GM18508 (cell line): ENCODE results near the gene NGRN.
"Not testable (repeated sequence)": the region's sequence is repeated elsewhere in the genome, so short reads cannot be mapped to it uniquely, and the experiment has no call there.

Experiments
- ATAC-seq: cut with Tn5 transposase; IDR thresholded peaks from one replicate; pipeline ENCODE4 v1.9.1; 2021; ENCODE audit warnings: moderate number of reproducible peaks; ENCODE audit not compliant: insufficient read depth, unreplicated experiment

NGRN gene

GRCh38 chr15:90271459-90272166 lies 6.1 kb downstream of the NGRN start:
- ATAC-seq: no peak

- not testable (repeated sequence) for ATAC-seq
Observed at GRCh38 chr15:90278467-90278866, 13.0 kb downstream of the NGRN start.

- ATAC-seq: not testable (repeated sequence)
Observed at GRCh38 chr15:90280743-90281142, 15.3 kb downstream of the NGRN start.

- not testable (repeated sequence) for ATAC-seq
Observed at GRCh38 chr15:90281637-90282036, 16.2 kb downstream of the NGRN start.

- no peak for ATAC-seq
Observed at GRCh38 chr15:90286678-90287077, 21.2 kb downstream of the NGRN start.

- ATAC-seq: no peak
Observed at GRCh38 chr15:90287101-90287500, 21.6 kb downstream of the NGRN start.

GRCh38 chr15:90287946-90288345 lies 22.5 kb downstream of the NGRN start:
- no peak for ATAC-seq

- ATAC-seq: no peak
Observed at GRCh38 chr15:90291679-90292356, 26.3 kb downstream of the NGRN start.

GRCh38 chr15:90293040-90293810 lies 27.8 kb downstream of the NGRN start:
- not testable (repeated sequence) for ATAC-seq

GRCh38 chr15:90294159-90294558 lies 28.7 kb downstream of the NGRN start:
- no peak for ATAC-seq

- no peak for ATAC-seq
Observed at GRCh38 chr15:90294601-90295269, 29.3 kb downstream of the NGRN start.

GRCh38 chr15:90295270-90295648 lies 29.8 kb downstream of the NGRN start:
- ATAC-seq: no peak

- ATAC-seq: not testable (repeated sequence)
Observed at GRCh38 chr15:90296316-90296884, 30.9 kb downstream of the NGRN start.

- no peak for ATAC-seq
Observed at GRCh38 chr15:90297021-90297420, 31.5 kb downstream of the NGRN start.

GRCh38 chr15:90300541-90300940 lies 35.1 kb downstream of the NGRN start:
- no peak for ATAC-seq

GRCh38 chr15:90300988-90301706 lies 35.7 kb downstream of the NGRN start:
- no peak for ATAC-seq

- no peak for ATAC-seq
Observed at GRCh38 chr15:90301707-90302300, 36.3 kb downstream of the NGRN start.

- not testable (repeated sequence) for ATAC-seq
Observed at GRCh38 chr15:90305355-90305754, 39.9 kb downstream of the NGRN start.

- no peak for ATAC-seq
Observed at GRCh38 chr15:90305932-90306331, 40.5 kb downstream of the NGRN start.
